Erythroblast (primary cell): ENCODE results near the gene LIMS4.
"Not testable (repeated sequence)": the region's sequence is repeated elsewhere in the genome, so short reads cannot be mapped to it uniquely, and the experiment has no call there.

Source experiments
- GATA1 ChIP-seq: IDR thresholded peaks from 2 replicates; pipeline ENCODE4 v1.6.1; 2011; ENCODE audit warnings: low read depth, mild to moderate bottlenecking, control low read depth, low read length, moderate library complexity
- POLR2A ChIP-seq: IDR thresholded peaks from 2 replicates; pipeline ENCODE4 v1.6.1; 2011; ENCODE audit warnings: mild to moderate bottlenecking, low read length

DNA sequence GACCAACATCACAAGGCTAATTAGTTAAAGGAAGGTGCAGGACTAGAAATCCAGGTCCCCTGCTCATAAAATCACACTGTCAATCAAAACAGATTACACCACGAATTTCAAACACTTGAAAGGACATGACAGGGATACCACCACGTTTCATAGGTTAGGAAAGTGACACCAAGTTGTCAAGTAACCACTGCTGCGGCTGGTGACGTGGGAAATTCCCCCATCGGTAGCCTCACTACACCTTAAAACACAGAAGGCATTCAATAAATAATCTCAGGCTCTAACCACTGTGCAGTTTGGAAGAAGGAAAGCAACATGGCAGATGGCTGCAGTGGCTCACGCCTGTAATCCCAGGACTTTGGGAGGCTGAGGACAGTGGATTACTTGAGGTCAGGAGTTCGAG, 3.7 kb downstream of the LIMS4 start:
- TF ChIP-seq POLR2A, GATA1: not testable (repeated sequence)
